Pons (tissue), 1 donor: Measurements from ENCODE around the gene HMGN5.

Experiments used
- DNase-seq: peaks from one replicate; pipeline ENCODE4 v3.0.0-alpha.2; 2016; ENCODE audit warnings: low spot score

The HMGN5 gene

GRCh38 chrX:81120258-81120935, 81.3 kb downstream of the HMGN5 start:
- peak; percentile 5 for DNase-seq

- DNase-seq: no peak
Observed at GRCh38 chrX:81114757-81115156, 87.0 kb downstream of the HMGN5 start.

DNA sequence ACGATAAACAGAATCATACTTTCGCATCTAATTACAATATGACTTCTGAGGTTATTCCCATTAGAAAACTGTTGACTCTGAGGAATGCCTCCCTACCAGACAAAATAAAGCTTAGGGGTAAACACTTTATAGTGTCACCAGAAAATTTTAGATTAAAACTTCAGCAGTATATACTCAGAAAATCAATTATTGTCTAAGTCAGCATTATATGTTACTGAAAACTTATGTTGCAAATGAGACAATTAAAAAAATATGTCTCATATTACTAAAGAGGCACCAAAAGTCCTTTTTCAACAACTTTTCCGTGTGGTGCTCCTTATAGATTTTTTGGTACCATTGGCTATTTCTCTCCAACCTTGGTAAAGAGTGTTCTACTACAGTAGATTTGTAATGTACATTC, 91.4 kb downstream of the HMGN5 start:
- DNase-seq: no peak

DNA sequence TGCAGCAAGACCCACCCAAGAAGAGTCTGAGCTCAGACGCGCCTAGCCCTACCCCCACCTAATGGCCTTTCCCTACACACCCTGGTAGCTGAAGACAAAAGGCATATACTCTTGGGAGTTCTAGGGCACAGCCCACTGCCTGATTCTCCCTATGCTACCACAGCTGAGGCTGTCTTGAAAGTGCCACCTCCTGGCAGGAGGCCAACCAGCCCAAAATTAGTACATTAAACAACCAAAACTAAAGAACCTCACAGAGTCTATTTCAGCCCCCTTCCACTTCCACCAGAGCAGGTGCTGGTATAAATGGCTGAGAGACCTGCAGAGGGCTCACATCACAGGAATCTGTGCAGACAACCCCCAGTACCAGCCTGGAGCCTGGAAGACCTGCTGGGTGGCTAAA, 119.1 kb downstream of the HMGN5 start:
- no peak for DNase-seq
